Left hindlimb (tissue), 1 donor: Measurements from ENCODE around the gene IGFL2.
"Not testable (repeated sequence)": the region's sequence is repeated elsewhere in the genome, so short reads cannot be mapped to it uniquely, and the experiment has no call there.

Source experiments
- DNase-seq: peaks from one replicate; pipeline ENCODE4 v3.0.0-alpha.2; 2018

IGFL2 gene

DNA sequence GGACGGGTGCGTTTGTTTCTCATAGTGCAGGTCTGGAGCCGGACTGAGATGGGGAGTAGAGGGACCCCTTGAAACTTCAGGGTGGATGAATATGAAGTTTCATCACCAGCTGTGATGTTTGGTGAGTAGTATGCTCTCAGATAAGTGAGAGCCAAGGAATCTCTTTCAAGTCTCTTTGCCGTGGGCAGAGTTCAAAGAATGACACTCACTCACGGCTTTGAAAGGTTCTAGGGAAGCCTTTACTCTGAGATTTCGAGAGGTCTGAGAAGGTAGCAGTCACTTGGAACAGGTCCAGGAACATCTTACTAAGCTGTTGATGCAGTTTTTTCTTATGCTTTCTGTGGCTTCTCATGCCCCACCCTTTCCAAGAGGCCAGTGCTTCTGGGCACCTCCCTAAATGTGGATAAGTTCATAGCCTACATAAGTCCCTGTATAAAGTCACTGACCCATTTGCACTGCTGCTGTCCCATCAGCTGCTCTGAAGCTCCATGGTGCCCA lies at the start of gene IGFL2:
Gene IGFL2 (plus strand): TSS at position 448 of the 498 bp plus-strand sequence. CDS start 41 bp downstream, at position 489.
- no peak for DNase-seq

DNA sequence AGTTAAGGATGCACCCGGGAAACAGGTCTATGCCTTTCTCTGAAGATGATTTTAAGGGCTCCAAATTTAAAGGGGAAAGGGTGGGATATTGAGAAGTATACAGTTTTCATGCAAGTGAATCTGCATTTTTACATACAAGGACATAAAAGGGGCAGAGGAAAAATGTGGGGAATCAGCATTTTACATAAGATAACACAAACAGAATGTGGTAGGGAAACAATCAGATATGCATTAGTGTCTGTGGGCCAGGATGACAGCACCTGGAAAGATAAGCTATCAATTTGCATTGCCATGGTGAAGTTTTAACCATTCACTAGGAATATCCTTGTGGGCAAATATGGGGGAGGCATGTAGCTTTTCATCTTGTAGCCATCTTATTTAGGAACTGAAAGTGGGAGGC lies 47.7 kb upstream of the IGFL2 start:
- no peak for DNase-seq

DNA sequence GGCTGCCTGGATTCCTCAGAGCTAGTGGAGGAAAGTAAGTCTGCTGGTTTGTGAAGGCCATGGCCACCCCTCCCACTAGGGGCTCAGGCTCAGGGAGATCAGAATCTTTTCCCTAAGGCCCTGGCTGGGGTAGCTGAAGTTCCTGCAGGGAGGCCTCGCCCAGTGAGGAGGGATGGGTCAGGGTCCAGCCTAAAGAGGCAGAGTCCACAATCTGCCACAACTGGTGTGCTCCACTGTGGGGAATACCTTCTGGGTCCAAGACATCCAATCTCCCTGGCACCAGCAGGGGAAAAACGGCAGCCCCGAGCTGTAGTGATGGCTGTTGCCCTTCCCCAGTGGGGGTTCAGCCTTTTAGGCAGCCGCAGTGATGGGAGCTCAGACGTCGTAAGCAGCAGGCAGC lies 46.7 kb upstream of the IGFL2 start:
- no peak for DNase-seq

DNA sequence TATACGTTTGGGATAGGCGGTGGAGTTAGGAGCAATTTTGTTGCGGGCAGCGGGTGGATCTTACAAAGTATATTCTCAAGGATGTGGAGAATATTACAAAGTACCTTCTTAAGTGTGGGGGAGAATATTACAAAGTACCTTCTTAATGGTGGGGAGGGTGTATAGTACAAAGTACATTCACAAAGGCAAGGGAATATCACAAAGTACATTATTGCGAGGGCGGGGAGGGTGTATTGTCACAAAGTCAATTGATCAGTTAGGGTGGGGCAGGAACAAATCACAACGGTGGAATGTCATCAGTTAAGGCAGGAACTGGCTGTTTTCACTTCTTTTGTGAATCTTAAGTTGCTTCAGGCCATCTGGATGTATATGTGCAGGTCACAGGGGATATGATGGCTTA lies 45.7 kb upstream of the IGFL2 start:
- DNase-seq, result not testable (repeated sequence)

DNA sequence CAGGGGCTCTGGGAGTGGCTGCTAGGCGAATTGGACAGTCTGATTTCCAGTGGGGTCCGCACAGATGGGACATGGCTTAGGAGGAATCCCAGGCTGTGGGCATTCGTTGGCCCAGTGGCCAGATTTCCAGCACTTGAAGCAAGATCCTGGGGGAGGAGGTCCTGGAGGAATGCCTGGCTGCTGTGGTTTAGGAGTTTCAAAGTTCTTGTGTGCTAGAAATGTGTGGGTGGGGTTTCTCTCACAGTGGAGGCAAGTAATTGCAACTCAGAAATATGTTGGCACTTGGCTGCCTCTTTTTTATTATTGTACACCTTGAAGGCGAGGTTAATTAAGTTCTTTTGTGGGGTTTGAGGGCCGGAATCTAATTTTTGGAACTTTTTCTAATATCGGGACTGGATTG lies 40.7 kb upstream of the IGFL2 start:
- no peak for DNase-seq

DNA sequence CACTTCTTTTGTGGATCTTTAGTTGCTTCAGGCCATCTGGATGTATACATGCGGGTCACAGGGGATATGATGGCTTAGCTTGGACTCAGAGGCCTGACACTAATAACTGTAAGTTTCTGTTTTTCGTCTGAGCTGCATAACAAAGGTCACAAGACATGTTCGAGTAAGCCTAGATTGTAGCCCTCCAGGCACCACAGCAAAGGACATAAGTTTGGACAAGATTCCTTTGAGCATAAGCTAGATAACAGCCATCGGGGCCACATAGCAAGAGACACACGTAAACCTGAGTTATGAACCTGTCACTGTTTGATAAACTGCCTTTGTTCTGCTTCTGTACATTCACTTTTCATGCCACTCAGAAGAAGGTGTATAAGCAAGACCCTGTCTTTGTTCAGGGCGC lies 38.2 kb upstream of the IGFL2 start:
- DNase-seq, result no peak

DNA sequence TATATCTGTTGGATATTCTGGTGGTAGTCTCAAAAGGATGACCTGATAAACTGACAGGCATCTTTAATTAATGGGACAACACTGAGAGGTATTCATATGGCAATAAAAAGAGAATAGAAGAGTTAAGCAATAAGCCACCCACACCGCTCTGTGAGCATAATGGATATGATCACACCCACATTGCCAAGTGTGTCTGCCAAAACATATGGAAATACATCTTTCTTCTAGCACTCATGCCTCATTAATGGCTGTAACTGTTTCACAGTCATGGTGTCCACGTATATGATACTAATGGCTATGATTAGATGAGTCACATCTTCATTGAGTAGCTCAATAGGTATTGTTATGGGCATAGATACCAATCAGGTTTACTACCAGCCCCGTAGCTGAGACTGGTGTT lies 36.7 kb upstream of the IGFL2 start:
- DNase-seq, result no peak

DNA sequence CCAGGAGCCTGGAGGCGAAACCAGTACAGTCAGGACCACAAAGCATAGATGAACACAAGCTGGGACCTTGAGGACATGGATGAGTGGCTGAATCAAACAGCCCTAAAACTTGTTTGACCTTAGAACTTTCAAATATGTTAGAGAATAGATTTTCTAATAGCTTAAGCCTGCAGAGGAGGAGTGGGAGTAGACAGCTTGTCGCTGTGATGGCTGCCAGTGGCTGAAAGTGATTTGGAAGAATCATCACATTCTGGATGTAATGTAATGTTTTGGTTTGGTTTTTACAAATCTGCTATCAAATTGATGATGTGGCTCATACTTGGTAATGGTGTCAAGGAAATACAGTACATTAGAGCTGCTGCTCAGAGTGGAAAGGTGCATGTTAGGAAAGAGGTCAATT lies 35.5 kb upstream of the IGFL2 start:
- DNase-seq, result no peak

DNA sequence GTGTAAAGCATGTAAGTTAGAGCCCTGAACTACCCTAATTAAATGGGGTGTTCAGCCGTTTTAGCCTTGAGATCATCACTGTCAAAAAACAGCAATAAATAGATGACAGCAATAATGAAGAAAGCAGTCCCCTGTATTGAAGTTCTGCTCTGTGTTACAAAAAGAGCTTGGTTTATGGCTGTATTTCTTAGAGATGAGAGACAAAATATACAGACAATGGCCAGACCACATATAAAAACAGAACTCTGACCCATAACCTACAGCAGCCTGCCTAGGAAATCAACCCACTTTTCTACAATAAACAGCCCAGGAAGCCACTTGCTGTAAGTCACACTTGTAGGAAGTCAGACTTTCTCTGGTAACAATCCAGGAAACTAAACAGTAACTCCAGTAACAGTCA lies 34.3 kb upstream of the IGFL2 start:
- DNase-seq, result no peak

DNA sequence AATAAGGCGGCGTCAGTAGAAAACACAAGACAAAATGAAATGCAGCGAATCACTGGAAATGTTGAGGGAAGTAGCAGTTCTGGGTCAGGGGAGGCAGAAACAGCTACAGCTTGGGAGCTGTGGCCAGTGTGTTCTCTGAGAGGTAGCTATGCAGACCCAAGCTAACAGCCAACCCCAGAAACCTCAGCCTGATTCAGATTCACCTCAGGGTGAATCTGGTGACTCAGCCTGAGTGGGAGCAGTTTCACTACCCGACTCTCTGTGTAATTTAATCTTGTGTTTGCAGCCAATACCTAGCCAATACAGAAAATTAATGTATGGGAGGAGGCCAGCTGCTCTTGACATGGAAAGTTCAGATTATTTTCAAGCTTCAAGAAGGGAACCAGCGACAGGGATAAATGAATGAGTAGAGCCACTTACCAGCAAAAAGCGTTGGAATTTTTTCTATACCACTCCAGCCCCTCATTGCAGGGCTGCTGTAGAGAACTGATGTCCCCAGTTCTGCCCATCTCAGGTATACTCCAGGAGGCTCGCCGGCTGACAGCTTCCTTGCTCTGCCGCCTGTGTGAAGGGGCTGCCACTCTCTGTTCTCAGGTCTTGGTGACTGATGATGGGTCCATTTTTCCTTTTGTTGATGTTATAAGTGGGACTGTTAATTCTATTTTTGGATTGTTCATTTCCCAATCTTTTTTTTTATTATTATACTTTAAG lies 32.5 kb upstream of the IGFL2 start:
- DNase-seq, result no peak

DNA sequence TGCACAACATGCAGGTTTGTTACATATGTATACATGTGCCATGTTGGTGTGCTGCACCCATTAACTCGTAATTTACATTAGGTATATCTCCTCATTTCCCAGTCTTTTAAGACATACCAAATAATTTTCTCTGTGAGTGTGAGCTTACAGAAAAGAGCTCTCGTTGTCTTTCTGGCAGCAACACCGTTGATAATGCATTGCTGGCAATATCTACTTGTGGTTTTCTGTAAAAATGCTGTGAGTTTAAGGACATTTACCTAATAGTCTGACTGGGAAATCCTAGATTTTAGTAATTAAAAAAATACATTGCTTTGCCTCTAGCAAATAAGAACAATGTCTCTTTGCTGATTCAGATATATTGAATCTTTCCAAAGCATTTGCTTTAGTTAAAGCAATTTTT lies 31.9 kb upstream of the IGFL2 start:
- DNase-seq, result no peak

DNA sequence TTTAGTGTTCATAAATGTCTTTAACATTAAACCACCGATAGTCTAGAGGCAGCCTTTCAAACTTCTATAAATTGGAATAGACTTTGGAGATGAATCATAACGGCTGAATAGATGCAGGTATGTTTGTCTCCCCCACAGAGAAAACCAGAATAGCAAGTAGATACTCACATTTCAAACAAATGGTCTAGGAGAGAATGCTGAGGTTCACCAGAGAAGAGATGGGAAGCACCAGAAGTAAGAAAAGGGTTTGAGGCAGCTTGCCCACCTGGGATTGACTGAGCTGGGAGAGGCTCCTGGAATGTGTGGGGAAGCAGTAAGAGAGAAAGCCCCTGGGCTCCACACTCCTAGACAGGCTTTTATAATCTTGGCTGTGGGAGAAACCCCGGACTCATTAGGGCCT lies 29.9 kb upstream of the IGFL2 start:
- no peak for DNase-seq

DNA sequence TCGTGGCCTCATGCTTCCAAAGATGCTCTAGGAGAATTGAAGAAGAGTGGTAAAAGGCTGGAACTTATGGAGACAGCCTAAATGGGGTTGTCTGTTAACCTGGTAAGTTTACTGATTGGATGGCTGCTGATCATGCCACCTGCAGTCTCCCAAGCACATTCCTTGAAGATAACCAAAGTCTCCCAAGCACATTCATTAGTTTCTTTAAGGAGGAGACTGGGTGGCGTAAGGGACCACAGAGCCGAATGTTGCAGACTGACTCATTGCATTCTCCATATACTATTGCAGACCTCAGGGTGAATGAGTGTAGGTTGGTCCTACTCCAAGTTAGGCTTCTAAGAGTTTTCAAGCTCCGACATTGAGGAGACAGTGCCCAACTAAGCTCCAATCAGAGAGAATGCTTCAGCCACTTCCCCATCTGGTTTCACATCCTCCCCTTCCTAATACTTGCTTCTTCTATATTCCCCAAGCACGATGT lies 23.4 kb upstream of the IGFL2 start, which contains the start of gene IGFL3:
Gene IGFL3 (minus strand): TSS at position 51 of the 478 bp plus-strand sequence. CDS start 39 bp downstream, at position 12.
- no peak for DNase-seq

DNA sequence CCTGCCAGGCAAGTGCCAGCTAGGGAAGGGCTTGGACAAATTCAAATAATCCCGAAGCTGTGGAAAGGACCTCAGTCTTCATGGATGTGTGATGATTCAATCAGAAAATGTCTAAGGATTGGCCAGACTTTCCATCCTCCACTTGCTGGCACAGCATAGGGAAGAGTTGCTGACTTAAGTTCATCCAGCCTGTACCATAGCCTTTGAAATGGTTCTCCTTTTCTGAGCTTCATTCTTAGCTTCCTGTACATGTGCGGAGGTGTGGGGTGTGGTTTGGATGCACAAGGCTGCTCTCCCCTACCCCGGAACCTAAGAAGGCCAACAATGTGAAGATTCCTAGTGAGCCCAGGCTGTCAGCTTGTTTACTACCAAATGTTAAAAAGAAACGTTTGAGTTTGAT lies 22.6 kb upstream of the IGFL2 start:
- DNase-seq, result no peak

DNA sequence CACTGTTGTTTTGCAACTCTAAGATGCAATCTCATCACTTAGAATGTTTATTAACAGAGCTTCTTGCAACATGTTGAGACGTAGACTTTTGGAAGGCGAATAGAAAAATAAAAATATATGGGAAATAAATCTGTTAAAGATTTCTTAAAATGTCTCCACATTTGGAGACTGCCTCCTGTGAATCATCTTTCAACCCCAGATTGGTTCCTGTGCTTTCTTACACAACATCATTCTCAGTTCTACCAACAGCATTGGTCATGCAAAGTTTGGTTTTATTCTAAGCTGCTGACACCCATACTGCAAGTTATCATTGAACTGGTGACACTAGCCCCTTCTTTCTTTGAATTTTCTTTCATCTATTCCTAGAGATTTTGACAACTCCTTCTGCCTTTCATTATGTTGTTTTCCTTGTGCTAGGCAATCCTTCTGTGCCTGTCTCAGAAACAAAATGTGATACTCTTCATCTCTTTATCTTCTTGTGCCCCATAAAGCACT lies 21.9 kb upstream of the IGFL2 start:
- no peak for DNase-seq

DNA sequence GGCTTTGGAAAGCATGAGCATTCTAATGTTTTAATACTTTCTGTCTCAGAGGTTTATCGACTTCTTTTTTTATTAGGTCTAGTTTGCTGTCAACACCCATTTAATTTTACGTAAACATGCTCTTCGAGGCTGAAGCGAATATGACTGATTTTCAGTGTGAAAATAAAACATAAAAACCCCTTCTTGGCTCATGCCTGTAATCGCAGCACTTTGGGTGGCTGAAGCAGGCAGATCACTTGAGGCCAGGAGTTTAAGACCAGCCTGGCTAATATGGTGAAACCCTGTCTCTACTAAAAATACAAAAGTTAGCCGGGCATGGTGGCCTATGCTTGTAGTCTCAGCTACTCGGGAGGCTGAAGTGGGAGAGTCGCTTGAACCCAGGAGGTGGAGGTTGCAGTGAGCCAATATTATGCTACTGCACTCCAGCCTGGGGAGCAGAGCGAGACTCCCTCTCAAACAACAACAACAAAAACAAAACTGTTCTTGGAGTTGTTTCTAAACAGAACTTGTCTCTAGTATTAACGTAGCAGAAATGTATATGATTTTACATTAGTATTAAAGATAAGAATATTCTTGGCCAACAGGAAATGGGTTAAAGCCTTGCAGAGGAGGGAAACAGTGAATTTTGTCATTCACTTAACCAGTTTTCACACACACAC lies 16.4 kb upstream of the IGFL2 start:
- no peak for DNase-seq

DNA sequence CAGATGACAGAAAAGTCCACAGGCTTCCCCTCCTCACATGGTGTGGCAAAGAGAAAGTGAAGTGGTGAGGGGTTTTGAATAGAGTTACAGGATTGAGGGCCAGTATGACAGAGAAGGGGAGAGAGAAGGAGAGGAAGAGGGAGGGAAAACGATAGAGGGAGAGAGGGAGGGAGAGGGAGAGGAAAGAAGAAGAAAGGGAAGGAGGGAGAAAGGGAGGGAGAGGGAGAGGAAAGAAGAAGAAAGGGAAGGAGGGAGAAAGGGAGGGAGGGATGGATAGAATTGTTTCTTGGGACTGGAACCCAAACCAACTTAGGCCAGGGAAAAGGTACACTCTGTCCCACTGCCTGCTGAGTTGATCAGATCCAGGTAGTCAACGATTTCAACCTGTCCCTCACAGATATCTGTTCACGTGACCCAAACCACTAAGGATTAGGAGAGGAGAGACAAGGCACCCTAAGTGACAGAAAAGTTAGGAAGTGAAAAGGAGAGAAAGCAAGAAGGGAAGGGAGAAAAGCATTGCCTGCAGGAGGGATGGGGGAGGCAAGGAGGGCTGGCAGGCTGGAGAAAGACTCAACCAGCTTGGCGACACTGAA lies 15.4 kb upstream of the IGFL2 start:
- no peak for DNase-seq

DNA sequence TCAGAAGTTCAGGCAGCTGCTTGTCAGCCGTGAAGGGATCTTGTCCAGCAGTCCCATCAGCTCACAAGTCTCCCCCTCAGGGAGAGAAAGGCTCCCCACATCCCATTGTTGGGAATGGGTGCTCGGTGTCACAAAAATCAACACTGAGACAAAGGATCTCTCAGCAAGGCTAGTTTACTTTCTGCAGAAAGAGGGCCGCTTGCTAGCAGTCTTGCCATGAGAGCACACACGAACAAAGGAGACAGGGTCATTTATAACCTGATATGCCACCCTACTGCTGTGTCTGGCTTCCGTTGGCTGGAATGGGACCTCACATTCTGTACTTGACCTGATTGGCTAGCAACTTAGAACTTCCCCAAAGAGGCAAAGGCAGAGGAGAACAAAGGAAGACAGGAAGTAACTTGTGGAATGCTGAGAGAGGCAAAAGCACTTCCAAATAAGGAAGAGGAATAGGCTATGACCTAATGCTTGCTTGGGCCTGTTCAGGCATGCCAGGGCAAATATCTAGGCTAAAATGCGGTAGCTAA lies 14.9 kb upstream of the IGFL2 start:
- DNase-seq, result no peak

DNA sequence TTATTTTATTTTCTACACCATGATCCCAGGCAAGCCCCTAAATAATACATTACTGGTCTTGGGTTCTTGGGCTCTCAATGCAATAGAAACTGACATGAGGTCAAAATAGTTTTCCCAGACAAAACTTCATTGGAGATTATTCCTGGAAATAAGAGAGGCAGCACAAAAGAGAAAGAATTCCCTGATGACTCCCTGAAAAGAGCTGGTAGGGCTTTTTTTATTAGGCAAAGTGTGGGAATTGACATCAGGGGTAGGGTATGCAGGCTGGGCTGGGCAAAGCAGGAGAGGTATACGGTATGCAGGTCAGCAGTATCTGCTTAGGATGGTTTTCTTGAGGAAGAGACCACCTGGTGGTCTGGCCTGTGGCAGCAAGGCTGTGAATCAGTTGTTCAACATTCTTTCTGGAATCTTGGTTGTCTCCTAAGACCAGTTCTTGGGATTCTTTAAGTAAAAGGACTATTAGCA lies 14.2 kb upstream of the IGFL2 start:
- no peak for DNase-seq

DNA sequence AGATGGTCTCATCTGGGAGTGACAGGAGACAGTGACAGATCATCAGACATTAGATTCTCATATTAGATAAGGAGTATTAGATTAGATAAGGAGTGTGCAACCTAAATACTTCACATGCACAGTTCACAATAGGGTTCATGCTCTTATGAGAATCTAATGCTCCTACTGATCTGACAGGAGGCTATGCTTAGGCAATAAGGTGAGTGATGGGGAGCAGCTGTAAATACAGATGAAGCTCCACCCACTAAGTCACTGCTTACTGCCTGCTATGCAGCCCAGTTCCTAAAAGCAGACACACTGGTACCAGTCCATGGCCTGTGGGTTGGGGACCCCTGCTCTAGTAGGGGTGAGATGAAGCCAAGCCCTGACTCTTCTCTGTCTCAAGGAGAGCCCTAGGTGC lies 13.5 kb upstream of the IGFL2 start:
- DNase-seq, result no peak

DNA sequence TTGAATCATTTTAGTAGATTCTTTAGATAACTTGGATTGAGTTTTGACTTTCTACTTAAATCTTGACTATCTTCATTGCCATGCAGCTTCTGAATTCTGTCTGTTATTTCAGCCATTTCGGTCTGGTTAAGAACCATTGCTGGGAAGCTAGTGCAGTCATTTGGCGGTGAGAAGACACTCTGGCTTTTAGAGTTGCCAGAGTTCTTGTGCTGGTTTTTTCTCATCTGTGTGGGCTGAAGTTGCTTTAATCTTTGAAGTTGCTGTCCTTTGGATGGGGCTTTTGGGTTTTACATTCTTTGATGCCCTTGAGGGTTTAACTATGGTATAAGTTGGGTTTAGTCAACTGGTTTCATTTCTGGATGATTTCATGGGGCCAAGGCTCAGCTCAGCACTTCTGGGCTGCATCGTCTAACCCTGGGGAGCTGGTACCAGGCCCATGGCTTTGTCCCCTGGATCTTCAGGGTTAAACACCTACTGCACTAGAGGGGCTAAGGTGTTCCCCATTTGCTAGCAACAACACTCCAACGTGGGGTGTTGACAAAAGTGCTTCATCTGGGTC lies 10.0 kb upstream of the IGFL2 start:
- DNase-seq, result no peak

DNA sequence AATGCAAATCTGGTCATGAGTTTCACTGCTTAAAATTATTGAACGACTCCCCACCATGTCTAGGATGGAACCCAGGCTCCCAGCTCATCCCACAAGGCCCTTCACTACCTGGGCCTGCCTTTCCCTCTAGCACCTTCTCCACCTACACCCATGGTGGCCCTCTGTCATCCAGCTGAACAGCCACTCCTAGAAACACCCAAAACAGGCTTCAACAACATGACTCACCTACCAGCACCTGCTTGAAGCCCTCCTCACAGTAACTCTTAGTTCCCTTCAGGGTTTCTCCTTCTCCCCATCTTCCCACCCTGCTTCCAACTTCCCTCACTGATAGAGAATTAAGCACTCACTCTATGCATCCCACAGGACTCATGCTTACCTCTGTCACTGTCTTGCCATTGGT lies 6.6 kb upstream of the IGFL2 start:
- DNase-seq, result no peak

DNA sequence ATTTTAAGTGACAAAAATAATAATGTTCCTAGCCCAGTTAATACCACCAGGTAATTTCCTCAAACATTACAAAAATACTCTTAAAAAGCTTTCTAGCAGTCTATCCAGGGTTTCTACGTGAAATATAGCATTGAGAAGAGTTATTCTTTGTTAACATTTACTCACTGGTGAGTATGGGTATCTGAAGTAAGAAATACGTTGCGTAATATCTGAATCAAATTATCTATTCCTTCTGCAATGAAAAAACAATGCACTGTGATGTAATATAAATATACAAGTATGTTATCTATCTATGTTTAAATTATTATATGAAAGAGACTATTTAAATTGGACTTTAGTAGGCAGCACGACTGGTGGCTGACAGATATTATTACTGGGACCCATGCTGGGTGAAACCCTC lies 5.7 kb upstream of the IGFL2 start:
- no peak for DNase-seq
